K562 (cell line): ENCODE results near the gene USP24. TPM values are rescaled to one million over a fixed set of nuclear protein-coding genes. Genes with fewer than 3 reads are reported as not detected.

Experiments
- ATF7 ChIP-seq: fragments of 450-650 bp; IDR thresholded peaks from 2 replicates; pipeline ENCODE4 v1.7.1; 2014; ENCODE audit warnings: mild to moderate bottlenecking, moderate library complexity
- BHLHE40 ChIP-seq: IDR thresholded peaks from 2 replicates; pipeline ENCODE4 v1.6.1; 2011; ENCODE audit warnings: low read length, improper control_type of control experiment
- BRCA1 ChIP-seq, 2 experiments: fragments of 450-650 bp in 1 of 2; sonication (generic) in 1 of 2; formaldehyde crosslinking in 1 of 2; IDR thresholded peaks; 2 replicates each; pipeline versions ENCODE4 v1.5.0 to v1.6.1; 2017 to 2020; ENCODE audit warnings: mild to moderate bottlenecking in 1 of 2, missing genetic modification reagents in 1 of 2
- CTBP1 ChIP-seq: fragments of 450-650 bp; IDR thresholded peaks from 2 replicates; pipeline ENCODE4 v1.6.1; 2016; ENCODE audit warnings: borderline replicate concordance
- DEAF1 ChIP-seq: fragments of 450-650 bp; formaldehyde crosslinking; IDR thresholded peaks from 2 replicates; pipeline ENCODE4 v1.4.0; 2020; ENCODE audit warnings: mild to moderate bottlenecking, moderate library complexity
- FOXP4 ChIP-seq: sonication (generic); formaldehyde crosslinking; IDR thresholded peaks from 2 replicates; pipeline ENCODE4 v1.8.0; 2022; ENCODE audit warnings: mild to moderate bottlenecking, missing genetic modification reagents, borderline replicate concordance
- KLF16 ChIP-seq: IDR thresholded peaks from 2 replicates; pipeline ENCODE4 v1.6.1; 2016; ENCODE audit warnings: antibody characterized with exemption
- MAFF ChIP-seq: IDR thresholded peaks from 2 replicates; pipeline ENCODE4 v1.6.1; 2012; ENCODE audit warnings: low read length, improper control_type of control experiment
- MTA3 ChIP-seq: fragments of 450-650 bp; formaldehyde crosslinking; IDR thresholded peaks from 2 replicates; pipeline ENCODE4 v1.6.1; 2017; ENCODE audit warnings: mild to moderate bottlenecking, borderline replicate concordance
- NFATC3 ChIP-seq: fragments of 450-650 bp; IDR thresholded peaks from 2 replicates; pipeline ENCODE4 v1.6.1; 2017; ENCODE audit warnings: mild to moderate bottlenecking
- RAD51 ChIP-seq: fragments of 450-650 bp; IDR thresholded peaks from 2 replicates; pipeline ENCODE4 v1.7.1; 2016; ENCODE audit warnings: low read depth, mild to moderate bottlenecking, borderline replicate concordance
- RBM25 ChIP-seq: fragments of 200-400 bp; formaldehyde crosslinking; IDR thresholded peaks from 2 replicates; pipeline ENCODE4 v1.6.1; 2018; ENCODE audit warnings: low read length, low read depth, moderate library complexity; ENCODE audit not compliant: severe bottlenecking
- SMARCA5 ChIP-seq: fragments of 450-650 bp; IDR thresholded peaks from 2 replicates; pipeline ENCODE4 v1.6.1; 2016
- XRCC5 ChIP-seq: fragments of 200-400 bp; formaldehyde crosslinking; IDR thresholded peaks from 2 replicates; pipeline ENCODE4 v1.6.1; 2017; ENCODE audit warnings: low read depth, mild to moderate bottlenecking, low read length
- ZNF436 ChIP-seq: fragments of 250-450, 450-650 bp; sonication (Bioruptor Pico); formaldehyde crosslinking; IDR thresholded peaks from 2 replicates; pipeline ENCODE4 v1.7.0; 2020; ENCODE audit warnings: mild to moderate bottlenecking
- ZNF699 ChIP-seq: fragments of 250-450 bp; sonication (Bioruptor Pico); IDR thresholded peaks from 2 replicates; pipeline ENCODE4 v1.8.0; 2021; ENCODE audit warnings: mild to moderate bottlenecking, moderate library complexity; ENCODE audit not compliant: insufficient replicate concordance
- polyA plus RNA-seq, 8 experiments: library from polyadenylated mRNA; depleted of rRNA in 4 of 8; stranded (reverse) in 5 of 8; unstranded in 3 of 8; fragments of >200 nt; fragmentation: Nextera tagmentation in 2 of 8; fragmentation: Illumina TruSeq in 1 of 8; extraction: Ambion mirVana in 2 of 8; extraction: Trizol in 1 of 8; gene quantifications; 2 replicates each; pipeline versions ENCODE4 v1.2.1 to v1.2.3, GENCODE V29; 2011 to 2014; ENCODE audit warnings: inconsistent platforms in 1 of 8, missing spikeins in 1 of 8
- total RNA-seq, 7 experiments: library from RNA; depleted of rRNA in 6 of 7; stranded (reverse); fragments of >200 nt in 6 of 7; fragmentation: Illumina TruSeq in 2 of 7; extraction: Trizol in 2 of 7; gene quantifications; 2 replicates each; pipeline versions ENCODE4 v1.2.1 to v1.2.3, GENCODE V29; 2011 to 2021; ENCODE audit warnings: low replicate concordance in 1 of 7
- TF ChIP-seq, protein P1 (sequence below): sonication (generic); formaldehyde crosslinking; IDR thresholded peaks from 2 replicates; pipeline ENCODE4 v1.8.0; 2022; ENCODE audit warnings: missing genetic modification reagents, mild to moderate bottlenecking, moderate library complexity, borderline replicate concordance
- TF ChIP-seq, protein P2 (sequence below), 2 experiments: IDR thresholded peaks; 2 replicates each; pipeline ENCODE4 v1.6.1; 2012; ENCODE audit warnings: improper control_type of control experiment in 2 of 2, low read depth in 2 of 2, low read length in 2 of 2, borderline replicate concordance in 1 of 2
- TF ChIP-seq, protein P3 (sequence below), 2 experiments: fragments of 450-650 bp; IDR thresholded peaks; 2 replicates each; pipeline ENCODE4 v1.6.1; 2016

USP24 gene
- total and polyA plus RNA-seq, 9 of the 15 experiments (the other 6 are each of a cell fraction or from before 2014, with no cell fraction given): 7.7 to 62.6 (median 36.8) TPM

GRCh38 chr1:55021942-55022546 lies 193.1 kb downstream of the USP24 start (continued):
- TF ChIP-seq, protein P1, sequence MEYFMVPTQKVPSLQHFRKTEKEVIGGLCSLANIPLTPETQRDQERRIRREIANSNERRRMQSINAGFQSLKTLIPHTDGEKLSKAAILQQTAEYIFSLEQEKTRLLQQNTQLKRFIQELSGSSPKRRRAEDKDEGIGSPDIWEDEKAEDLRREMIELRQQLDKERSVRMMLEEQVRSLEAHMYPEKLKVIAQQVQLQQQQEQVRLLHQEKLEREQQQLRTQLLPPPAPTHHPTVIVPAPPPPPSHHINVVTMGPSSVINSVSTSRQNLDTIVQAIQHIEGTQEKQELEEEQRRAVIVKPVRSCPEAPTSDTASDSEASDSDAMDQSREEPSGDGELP (CRISPR knock-in tag): peak; percentile 67; the same call in 1 of the 2 replicates
- TF ChIP-seq, protein P2, sequence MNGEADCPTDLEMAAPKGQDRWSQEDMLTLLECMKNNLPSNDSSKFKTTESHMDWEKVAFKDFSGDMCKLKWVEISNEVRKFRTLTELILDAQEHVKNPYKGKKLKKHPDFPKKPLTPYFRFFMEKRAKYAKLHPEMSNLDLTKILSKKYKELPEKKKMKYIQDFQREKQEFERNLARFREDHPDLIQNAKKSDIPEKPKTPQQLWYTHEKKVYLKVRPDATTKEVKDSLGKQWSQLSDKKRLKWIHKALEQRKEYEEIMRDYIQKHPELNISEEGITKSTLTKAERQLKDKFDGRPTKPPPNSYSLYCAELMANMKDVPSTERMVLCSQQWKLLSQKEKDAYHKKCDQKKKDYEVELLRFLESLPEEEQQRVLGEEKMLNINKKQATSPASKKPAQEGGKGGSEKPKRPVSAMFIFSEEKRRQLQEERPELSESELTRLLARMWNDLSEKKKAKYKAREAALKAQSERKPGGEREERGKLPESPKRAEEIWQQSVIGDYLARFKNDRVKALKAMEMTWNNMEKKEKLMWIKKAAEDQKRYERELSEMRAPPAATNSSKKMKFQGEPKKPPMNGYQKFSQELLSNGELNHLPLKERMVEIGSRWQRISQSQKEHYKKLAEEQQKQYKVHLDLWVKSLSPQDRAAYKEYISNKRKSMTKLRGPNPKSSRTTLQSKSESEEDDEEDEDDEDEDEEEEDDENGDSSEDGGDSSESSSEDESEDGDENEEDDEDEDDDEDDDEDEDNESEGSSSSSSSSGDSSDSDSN (IDR thresholded peaks at IDR 0.05; ENCODE audit: borderline replicate concordance in 1 of 2, low read depth in 2 of 2, low read length in 2 of 2): no peak
- TF ChIP-seq MAFF: no peak
- TF ChIP-seq BHLHE40: 0 out of 2 replicates have a peak, but pooled peaks have one; percentile 5
- TF ChIP-seq NFATC3: 0 out of 2 replicates have a peak, but pooled peaks have one; percentile 28
- peak; percentile 10; the same call in 1 of the 2 replicates for TF ChIP-seq RAD51
- peak; percentile 41; the same call in 1 of the 2 replicates for TF ChIP-seq DEAF1
- TF ChIP-seq KLF16: 0 out of 2 replicates have a peak, but pooled peaks have one; percentile 19
- TF ChIP-seq, protein P3, sequence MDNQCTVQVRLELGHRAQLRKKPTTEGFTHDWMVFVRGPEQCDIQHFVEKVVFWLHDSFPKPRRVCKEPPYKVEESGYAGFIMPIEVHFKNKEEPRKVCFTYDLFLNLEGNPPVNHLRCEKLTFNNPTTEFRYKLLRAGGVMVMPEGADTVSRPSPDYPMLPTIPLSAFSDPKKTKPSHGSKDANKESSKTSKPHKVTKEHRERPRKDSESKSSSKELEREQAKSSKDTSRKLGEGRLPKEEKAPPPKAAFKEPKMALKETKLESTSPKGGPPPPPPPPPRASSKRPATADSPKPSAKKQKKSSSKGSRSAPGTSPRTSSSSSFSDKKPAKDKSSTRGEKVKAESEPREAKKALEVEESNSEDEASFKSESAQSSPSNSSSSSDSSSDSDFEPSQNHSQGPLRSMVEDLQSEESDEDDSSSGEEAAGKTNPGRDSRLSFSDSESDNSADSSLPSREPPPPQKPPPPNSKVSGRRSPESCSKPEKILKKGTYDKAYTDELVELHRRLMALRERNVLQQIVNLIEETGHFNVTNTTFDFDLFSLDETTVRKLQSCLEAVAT (IDR thresholded peaks at IDR 0.05): 0 out of 4 replicates have a peak, but pooled peaks of 1 of the 2 experiments have one; percentile 27
- no peak for TF ChIP-seq BRCA1 (IDR thresholded peaks at IDR 0.05)
- TF ChIP-seq BRCA1 (CRISPR knock-in tag; IDR thresholded peaks at IDR 0.05): 0 out of 2 replicates have a peak, but pooled peaks have one; percentile 42
- TF ChIP-seq SMARCA5: peak; percentile 97
- TF ChIP-seq XRCC5: peak; percentile 88
- TF ChIP-seq ZNF436 (CRISPR knock-in tag): peak; percentile 88
- TF ChIP-seq CTBP1: peak; percentile 76
- no peak for TF ChIP-seq FOXP4 (CRISPR knock-in tag)
- peak; percentile 70; the same call in 1 of the 2 replicates for TF ChIP-seq MTA3
- peak; percentile 67 for TF ChIP-seq RBM25
- no peak for TF ChIP-seq ZNF699 (CRISPR knock-in tag)
- peak; percentile 36; the same call in 1 of the 2 replicates for TF ChIP-seq ATF7
